Astrocyte of the spinal cord (primary cell): ENCODE data around the gene NOXRED1.
A peak's percentile ranks its signal among the peaks of the same experiment; 100 is the strongest.

Source experiments
- DNase-seq: peaks from one replicate; pipeline ENCODE4 v3.0.0; 2011; ENCODE audit warnings: low read depth, low spot score
- H3K4me3 ChIP-seq: 2 replicates; pipeline ENCODE4 v1.5.1; 2011; ENCODE audit warnings: low read depth, mild to moderate bottlenecking, low read length, moderate library complexity
- CTCF ChIP-seq: IDR thresholded peaks from 2 replicates; pipeline ENCODE4 v1.5.1; 2012; ENCODE audit warnings: low read depth, mild to moderate bottlenecking, low read length, inconsistent platforms
- in situ Hi-C: cut with HindIII; loops from 2 replicates; pipeline ENCODE4 v1.10.0; 2017; ENCODE audit warnings: low sequenced_read_pairs

NOXRED1 gene

GRCh38 chr14:77458249-77458950 is 35.1 kb upstream of the NOXRED1 start:
- H3K4me3 ChIP-seq, result peak overlapping the region; percentile 99
- peak; percentile 9 for DNase-seq
- in situ Hi-C loops, result no loop called here
- TF ChIP-seq CTCF, result no peak

- peak within 1 kb of the TSS; percentile 99 for H3K4me3 ChIP-seq
- in situ Hi-C loops, result no loop called here
- TF ChIP-seq CTCF, result no peak
- DNase-seq, result peak; percentile 99
These were observed 34.4 kb upstream of the NOXRED1 start, which contains the start of the genes AHSA1 and VIPAS39 for GRCh38 chr14:77457522-77458248. TSS of gene AHSA1 (plus strand) at chr14:77458093. CDS start at chr14:77458190, 97 bp downstream. TSS of gene VIPAS39 (minus strand) at chr14:77457601. CDS start at chr14:77454102, 3,499 bp downstream.

- no peak for TF ChIP-seq CTCF
- DNase-seq, result no peak
- in situ Hi-C loops, result no loop called here
These were observed 33.8 kb upstream of the NOXRED1 start for GRCh38 chr14:77457115-77457521.

GRCh38 chr14:77455966-77456640 is 32.8 kb upstream of the NOXRED1 start:
- TF ChIP-seq CTCF, result no peak
- no peak for DNase-seq
- H3K4me3 ChIP-seq, result no peak overlapping the region
- in situ Hi-C loops, result no loop called here

More at GRCh38 chr14:77457115-77457521, 33.8 kb upstream of the NOXRED1 start:
- H3K4me3 ChIP-seq, result peak overlapping the region; percentile 99

GRCh38 chr14:77442196-77442595 is 18.9 kb upstream of the NOXRED1 start:
- in situ Hi-C loops, result no loop called here
- no peak for DNase-seq
- H3K4me3 ChIP-seq, result no peak overlapping the region
- TF ChIP-seq CTCF, result no peak

GRCh38 chr14:77439861-77440260 is 16.5 kb upstream of the NOXRED1 start:
- no peak overlapping the region for H3K4me3 ChIP-seq
- DNase-seq, result no peak
- in situ Hi-C loops, result no loop called here
- no peak for TF ChIP-seq CTCF
